HG03558 (cell line): ENCODE results near the gene SP3.
"Not testable (repeated sequence)": the region's sequence is repeated elsewhere in the genome, so short reads cannot be mapped to it uniquely, and the experiment has no call there.

ENCODE experiments used
- ATAC-seq: cut with Tn5 transposase; IDR thresholded peaks from one replicate; pipeline ENCODE4 v1.9.1; 2021; ENCODE audit warnings: moderate number of reproducible peaks; ENCODE audit not compliant: unreplicated experiment; ENCODE audit errors: extremely low read depth

The SP3 gene

GRCh38 chr2:173898996-173899395 is 66.2 kb downstream of the SP3 start:
- no peak for ATAC-seq

- peak; percentile 83 for ATAC-seq
These were observed 67.0 kb downstream of the SP3 start for GRCh38 chr2:173898178-173898668.

- no peak for ATAC-seq
These were observed 68.4 kb downstream of the SP3 start for GRCh38 chr2:173896755-173897154.

GRCh38 chr2:173892341-173892740 is 72.8 kb downstream of the SP3 start:
- no peak for ATAC-seq

GRCh38 chr2:173891315-173892037 is 73.7 kb downstream of the SP3 start:
- ATAC-seq = no peak

- ATAC-seq = not testable (repeated sequence)
These were observed 75.7 kb downstream of the SP3 start for GRCh38 chr2:173889464-173889863.

GRCh38 chr2:173886613-173887012 is 78.6 kb downstream of the SP3 start:
- ATAC-seq = no peak

GRCh38 chr2:173884025-173884802 is 81.0 kb downstream of the SP3 start:
- no peak for ATAC-seq

GRCh38 chr2:173881886-173882285 is 83.3 kb downstream of the SP3 start:
- no peak for ATAC-seq

- no peak for ATAC-seq
These were observed 83.7 kb downstream of the SP3 start for GRCh38 chr2:173881461-173881860.

- ATAC-seq = no peak
These were observed 84.6 kb downstream of the SP3 start for GRCh38 chr2:173880561-173880960.

GRCh38 chr2:173876833-173877413 is 88.2 kb downstream of the SP3 start:
- ATAC-seq = no peak

- ATAC-seq = peak; percentile 84
These were observed 90.3 kb downstream of the SP3 start for GRCh38 chr2:173874894-173875237.

- ATAC-seq = no peak
These were observed 90.9 kb downstream of the SP3 start for GRCh38 chr2:173874003-173874893.

- ATAC-seq = no peak
These were observed 92.5 kb downstream of the SP3 start for GRCh38 chr2:173872714-173873113.

GRCh38 chr2:173869244-173870229 is 95.6 kb downstream of the SP3 start:
- no peak for ATAC-seq

- no peak for ATAC-seq
These were observed 96.8 kb downstream of the SP3 start for GRCh38 chr2:173868406-173868805.

GRCh38 chr2:173866874-173867618 is 98.1 kb downstream of the SP3 start:
- ATAC-seq = no peak
